Measurements from ENCODE around the gene MED14.

Gene MED14

GRCh38 chrX:40729598-40730584 is 5.5 kb downstream of the MED14 start:
- no peak for DNase-seq (ENCODE audit: low read depth)

GRCh38 chrX:40727581-40728252 is 7.6 kb downstream of the MED14 start:
- no peak for DNase-seq (ENCODE audit: low read depth)

- no peak for DNase-seq (ENCODE audit: low read depth)
Measured at GRCh38 chrX:40727093-40727492, 8.2 kb downstream of the MED14 start.

- no peak for DNase-seq (ENCODE audit: low read depth)
Measured at GRCh38 chrX:40722930-40723329, 12.4 kb downstream of the MED14 start.

- DNase-seq (ENCODE audit: low read depth): no peak
Measured at GRCh38 chrX:40721489-40722106, 13.7 kb downstream of the MED14 start.

GRCh38 chrX:40720792-40721191 is 14.6 kb downstream of the MED14 start:
- DNase-seq (ENCODE audit: low read depth): no peak

- no peak for DNase-seq (ENCODE audit: low read depth)
Measured at GRCh38 chrX:40720339-40720738, 15.0 kb downstream of the MED14 start.

GRCh38 chrX:40719731-40720130 is 15.6 kb downstream of the MED14 start:
- no peak for DNase-seq (ENCODE audit: low read depth)

GRCh38 chrX:40719218-40719617 is 16.1 kb downstream of the MED14 start:
- DNase-seq (ENCODE audit: low read depth): no peak

- DNase-seq (ENCODE audit: low read depth): no peak
Measured at GRCh38 chrX:40709395-40709794, 25.9 kb downstream of the MED14 start.

GRCh38 chrX:40705658-40706312 is 29.6 kb downstream of the MED14 start:
- no peak for DNase-seq (ENCODE audit: low read depth)

- DNase-seq (ENCODE audit: low read depth): no peak
Measured at GRCh38 chrX:40700640-40701342, 34.6 kb downstream of the MED14 start.

- DNase-seq (ENCODE audit: low read depth): no peak
Measured at GRCh38 chrX:40698851-40699250, 36.5 kb downstream of the MED14 start.

GRCh38 chrX:40694802-40695201 is 40.5 kb downstream of the MED14 start:
- no peak for DNase-seq (ENCODE audit: low read depth)

GRCh38 chrX:40688929-40689328 is 46.4 kb downstream of the MED14 start:
- no peak for DNase-seq (ENCODE audit: low read depth)

GRCh38 chrX:40687169-40687568 is 48.2 kb downstream of the MED14 start:
- no peak for DNase-seq (ENCODE audit: low read depth)

GRCh38 chrX:40685362-40685918 is 49.9 kb downstream of the MED14 start:
- DNase-seq (ENCODE audit: low read depth): no peak

- DNase-seq (ENCODE audit: low read depth): no peak
Measured at GRCh38 chrX:40684092-40684491, 51.2 kb downstream of the MED14 start.

- no peak for DNase-seq (ENCODE audit: low read depth)
Measured at GRCh38 chrX:40683245-40683644, 52.1 kb downstream of the MED14 start.

GRCh38 chrX:40671126-40671525 is 64.2 kb downstream of the MED14 start:
- no peak for DNase-seq (ENCODE audit: low read depth)

GRCh38 chrX:40663880-40664630 is 71.3 kb downstream of the MED14 start:
- no peak for DNase-seq (ENCODE audit: low read depth)

Measured in stimulated activated CD4-positive, alpha-beta T cell treated with anti-CD3 and anti-CD28 coated beads, Interleukin-2, amount 100 ng/mL, for 4 hours (primary cell).